Keratinocyte (primary cell): ENCODE data around the gene CLIC3. TPM values are rescaled to one million over a fixed set of nuclear protein-coding genes. Genes with fewer than 3 reads are reported as not detected.
A peak's percentile ranks its signal among the peaks of the same experiment; 100 is the strongest.

Experiments
- DNase-seq: peaks from one replicate; pipeline ENCODE4 v3.0.0-alpha.2; 2011; ENCODE audit warnings: low read depth, missing footprints, low spot score
- FAIRE-seq: peaks from 2 replicates; lab custom pipeline; 2011; peaks lifted over from hg19 to GRCh38; lab: Jason Lieb, UNC
- H2AFZ ChIP-seq: 2 replicates; pipeline ENCODE4 v1.6.0; 2012; ENCODE audit warnings: low read length, control low read depth, inconsistent platforms; ENCODE audit not compliant: control insufficient read depth
- H3K27ac ChIP-seq: 2 replicates; pipeline ENCODE4 v1.5.1; 2011; ENCODE audit warnings: low read length; ENCODE audit not compliant: control insufficient read depth, insufficient read depth
- H3K27me3 ChIP-seq: 3 replicates; pipeline ENCODE4 v1.6.0; 2011; ENCODE audit warnings: low read length; ENCODE audit not compliant: control insufficient read depth, insufficient read depth; ENCODE audit errors: extremely low read depth
- H3K36me3 ChIP-seq, 2 experiments: 2 replicates in 1 of 2; 3 replicates in 1 of 2; pipeline ENCODE4 v1.5.1; 2011; ENCODE audit warnings: low read length in 2 of 2, mild to moderate bottlenecking in 1 of 2; ENCODE audit not compliant: control insufficient read depth in 2 of 2, insufficient read depth in 2 of 2; ENCODE audit errors: extremely low read depth in 1 of 2
- H3K4me1 ChIP-seq: 3 replicates; pipeline ENCODE4 v1.5.1; 2011; ENCODE audit warnings: low read length; ENCODE audit not compliant: control insufficient read depth, insufficient read depth; ENCODE audit errors: extremely low read depth
- H3K4me2 ChIP-seq: 3 replicates; pipeline ENCODE4 v1.6.0; 2011; ENCODE audit warnings: low read depth, low read length; ENCODE audit not compliant: control insufficient read depth, insufficient read depth; ENCODE audit errors: extremely low read depth
- H3K4me3 ChIP-seq, 3 experiments: fragments of 200-600 bp in 1 of 3; sonication (generic) in 1 of 3; 2 replicates in 2 of 3; 3 replicates in 1 of 3; pipeline ENCODE4 v1.5.1; 2011 to 2016; ENCODE audit warnings: low read length in 3 of 3, mild to moderate bottlenecking in 3 of 3, control low read depth in 2 of 3, inconsistent platforms in 1 of 3, low read depth in 1 of 3, mixed read lengths in 1 of 3, mixed run types in 1 of 3, moderate library complexity in 1 of 3; ENCODE audit not compliant: control insufficient read depth in 2 of 3, insufficient read depth in 2 of 3; ENCODE audit errors: extremely low read depth in 1 of 3
- H3K79me2 ChIP-seq: 2 replicates; pipeline ENCODE4 v1.6.0; 2012; ENCODE audit warnings: low read length; ENCODE audit not compliant: control insufficient read depth, insufficient read depth
- H3K9ac ChIP-seq: 3 replicates; pipeline ENCODE4 v1.6.0; 2011; ENCODE audit warnings: low read length; ENCODE audit not compliant: control insufficient read depth, insufficient read depth; ENCODE audit errors: extremely low read depth
- H3K9me1 ChIP-seq: 3 replicates; pipeline ENCODE4 v1.6.0; 2011; ENCODE audit warnings: low read length; ENCODE audit not compliant: control insufficient read depth, insufficient read depth; ENCODE audit errors: extremely low read depth
- H3K9me3 ChIP-seq: 2 replicates; pipeline ENCODE4 v1.5.1; 2012; ENCODE audit warnings: low read depth, low read length; ENCODE audit not compliant: control insufficient read depth
- H4K20me1 ChIP-seq: 3 replicates; pipeline ENCODE4 v1.6.0; 2011; ENCODE audit warnings: low read length; ENCODE audit not compliant: control insufficient read depth, insufficient read depth; ENCODE audit errors: extremely low read depth
- EZH2 ChIP-seq: IDR thresholded peaks from one replicate; pipeline ENCODE4 v1.6.1; 2012; ENCODE audit warnings: inconsistent platforms, mild to moderate bottlenecking, low read length, moderate library complexity
- dilution Hi-C: fragments of 300-500 bp; cut with MboI; formaldehyde crosslinking; loops from one replicate; pipeline ENCODE4 v1.7.0; 2020; ENCODE audit warnings: low sequenced_read_pairs; ENCODE audit not compliant: extremely low pct_ligation_motif_present
- polyA plus RNA-seq, 5 experiments: library from polyadenylated mRNA; depleted of rRNA in 3 of 5; stranded (reverse) in 3 of 5; stranded (forward) in 1 of 5; unstranded in 1 of 5; fragments of >200 nt; gene quantifications; 1 replicate in 1 of 5; 2 replicates in 3 of 5; 3 replicates in 1 of 5; pipeline versions ENCODE4 v1.2.1 to v1.2.3, GENCODE V29; 2011 to 2012; ENCODE audit warnings: missing spikeins in 2 of 5, low read depth in 1 of 5, low replicate concordance in 1 of 5
- TF ChIP-seq, protein P1 (sequence below), 3 experiments: IDR thresholded peaks in 1 of 3; conservative IDR thresholded peaks in 1 of 3; optimal IDR thresholded peaks in 1 of 3; 2 replicates in 2 of 3; 3 replicates in 1 of 3; pipeline versions ENCODE3 to v1.5.1; 2011; ENCODE audit warnings: low read length in 3 of 3, mild to moderate bottlenecking in 3 of 3, moderate library complexity in 2 of 3, control low read depth in 1 of 3, inconsistent platforms in 1 of 3; ENCODE audit not compliant: insufficient read depth in 2 of 3; ENCODE audit errors: extremely low read depth in 1 of 3

The CLIC3 gene
- polyA plus RNA-seq, 1 donor (not counting 4 experiments of a cell fraction or from before 2014, with no cell fraction given), result 5.5 TPM

DNA sequence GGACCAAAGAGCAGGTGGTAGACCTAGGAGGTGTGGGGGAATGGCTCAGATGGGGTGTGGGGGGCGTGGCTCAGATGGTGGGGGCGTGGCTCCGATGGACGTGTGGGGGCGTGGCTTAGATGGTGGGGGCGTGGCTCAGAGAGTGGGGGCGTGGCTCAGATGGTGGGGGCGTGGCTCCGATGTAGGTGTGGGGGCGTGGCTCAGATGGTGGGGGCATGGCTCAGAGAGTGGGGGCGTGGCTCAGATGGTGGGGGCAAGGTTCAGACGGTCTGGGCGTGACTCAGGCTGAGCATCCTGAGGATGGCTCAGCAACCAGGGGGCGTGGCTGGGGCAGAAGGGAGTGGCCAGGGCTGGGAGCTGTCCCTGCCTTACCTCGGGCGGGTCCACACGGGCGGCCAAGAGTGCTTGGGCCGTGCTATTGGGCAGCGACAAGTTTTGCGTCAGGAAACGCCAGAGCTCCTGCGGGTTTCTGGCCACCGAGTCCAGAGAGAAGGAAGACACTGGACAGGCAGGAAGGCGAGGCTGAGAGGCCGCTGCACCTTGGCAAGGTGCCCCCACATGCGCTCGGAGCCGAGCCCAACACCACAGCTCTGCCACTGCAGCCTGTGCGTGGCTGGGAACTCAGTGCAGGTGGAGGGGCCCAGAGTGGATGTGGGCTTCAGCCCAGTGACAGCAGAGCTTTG, 25.8 kb upstream of the CLIC3 start:
- H3K36me3 ChIP-seq, result no peaks in the 10 kb centered on the region
- H3K9me1 ChIP-seq, result no peaks in the 10 kb centered on the region
- dilution Hi-C loops, result no loop called here
- TF ChIP-seq EZH2, result no peak
- TF ChIP-seq, protein P1, sequence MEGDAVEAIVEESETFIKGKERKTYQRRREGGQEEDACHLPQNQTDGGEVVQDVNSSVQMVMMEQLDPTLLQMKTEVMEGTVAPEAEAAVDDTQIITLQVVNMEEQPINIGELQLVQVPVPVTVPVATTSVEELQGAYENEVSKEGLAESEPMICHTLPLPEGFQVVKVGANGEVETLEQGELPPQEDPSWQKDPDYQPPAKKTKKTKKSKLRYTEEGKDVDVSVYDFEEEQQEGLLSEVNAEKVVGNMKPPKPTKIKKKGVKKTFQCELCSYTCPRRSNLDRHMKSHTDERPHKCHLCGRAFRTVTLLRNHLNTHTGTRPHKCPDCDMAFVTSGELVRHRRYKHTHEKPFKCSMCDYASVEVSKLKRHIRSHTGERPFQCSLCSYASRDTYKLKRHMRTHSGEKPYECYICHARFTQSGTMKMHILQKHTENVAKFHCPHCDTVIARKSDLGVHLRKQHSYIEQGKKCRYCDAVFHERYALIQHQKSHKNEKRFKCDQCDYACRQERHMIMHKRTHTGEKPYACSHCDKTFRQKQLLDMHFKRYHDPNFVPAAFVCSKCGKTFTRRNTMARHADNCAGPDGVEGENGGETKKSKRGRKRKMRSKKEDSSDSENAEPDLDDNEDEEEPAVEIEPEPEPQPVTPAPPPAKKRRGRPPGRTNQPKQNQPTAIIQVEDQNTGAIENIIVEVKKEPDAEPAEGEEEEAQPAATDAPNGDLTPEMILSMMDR (optimal IDR thresholded peaks at IDR 0.05 in 1 of 3, IDR thresholded peaks at IDR 0.05 in 1 of 3, conservative IDR thresholded peaks at IDR 0.05 in 1 of 3; ENCODE audit: extremely low read depth in 1 of 3, insufficient read depth in 2 of 3, low read length in 3 of 3), result no peak
- H3K9ac ChIP-seq, result no peak overlapping the region
- H3K4me1 ChIP-seq, result no peaks in the 10 kb centered on the region
- peak; percentile 84 for DNase-seq
- no peaks in the 10 kb centered on the region for H3K79me2 ChIP-seq
- no peak overlapping the region for H3K4me3 ChIP-seq
- FAIRE-seq, result peak; percentile 9
- peaks cover 10% of the 10 kb centered on the region for H3K27me3 ChIP-seq
- H4K20me1 ChIP-seq, result no peaks in the 10 kb centered on the region
- peak overlapping the region; percentile 37 for H3K4me2 ChIP-seq
- no peaks in the 10 kb centered on the region for H3K9me3 ChIP-seq
- no peak overlapping the region for H2AFZ ChIP-seq
- H3K27ac ChIP-seq, result no peak overlapping the region

DNA sequence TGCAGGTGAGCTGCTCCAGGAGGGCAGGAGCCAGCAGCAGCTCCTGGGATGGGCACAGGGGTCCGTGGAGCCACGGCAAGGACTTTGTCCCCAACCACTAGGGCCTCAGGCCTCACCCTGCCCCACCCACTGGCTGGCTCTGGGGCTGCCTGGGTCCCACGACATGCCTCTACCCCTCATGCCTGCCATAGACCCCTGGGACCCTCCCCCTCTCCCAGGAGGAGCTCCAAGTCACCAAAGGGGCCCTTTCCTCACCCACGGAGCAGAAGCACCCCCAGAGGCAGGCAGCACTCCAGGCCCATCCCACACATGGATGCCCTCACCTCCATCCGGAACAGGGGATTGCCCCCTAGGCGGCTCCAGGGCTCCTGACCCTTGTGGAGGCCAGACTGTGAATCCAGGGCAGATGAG, 25.2 kb upstream of the CLIC3 start:
- FAIRE-seq (no peak), DNase-seq (no peak)
- H3K36me3 ChIP-seq, result no peaks in the 10 kb centered on the region
- no peaks in the 10 kb centered on the region for H3K9me1 ChIP-seq
- no peaks in the 10 kb centered on the region for H3K79me2 ChIP-seq
- peaks cover 5% of the 10 kb centered on the region for H3K27me3 ChIP-seq
- H4K20me1 ChIP-seq, result no peaks in the 10 kb centered on the region
- TF ChIP-seq EZH2, result no peak
- TF ChIP-seq, protein P1 (optimal IDR thresholded peaks at IDR 0.05 in 1 of 3, IDR thresholded peaks at IDR 0.05 in 1 of 3, conservative IDR thresholded peaks at IDR 0.05 in 1 of 3; ENCODE audit: extremely low read depth in 1 of 3, insufficient read depth in 2 of 3, low read length in 3 of 3), result no peak
- H3K9ac ChIP-seq, result no peak overlapping the region
- H3K9me3 ChIP-seq, result no peaks in the 10 kb centered on the region
- H3K4me3 ChIP-seq, result no peak overlapping the region
- H3K4me2 ChIP-seq, result no peak overlapping the region
- H2AFZ ChIP-seq, result no peak overlapping the region
- no peak overlapping the region for H3K27ac ChIP-seq
- no peaks in the 10 kb centered on the region for H3K4me1 ChIP-seq
- dilution Hi-C loops, result no loop called here
